Motor neuron (in vitro differentiated cells): ENCODE data around the gene CDH7. TPM values are rescaled to one million over a fixed set of nuclear protein-coding genes. Genes with fewer than 3 reads are reported as not detected.

Source experiments
- ATAC-seq, 8 experiments: fragments of 200-7000 bp; cut with Tn5 transposase; replicated peaks in 6 of 8; 2 replicates each; pipeline ENCODE4 v1.8.0; 2021; ENCODE audit warnings: mild to moderate bottlenecking in 8 of 8, moderate library complexity in 8 of 8
- H3K27ac ChIP-seq, 2 donors: fragments of 250-450 bp; sonication (Bioruptor Pico); 2 replicates each; pipeline ENCODE4 v1.9.0; 2021; ENCODE audit warnings: antibody characterized with exemption in 2 of 2, mild to moderate bottlenecking in 2 of 2, moderate library complexity in 1 of 2
- H3K4me1 ChIP-seq, 2 donors: fragments of 250-450 bp; sonication (Bioruptor Pico); replicated peaks in 1 of 2; 2 replicates each; pipeline ENCODE4 v1.6.1; 2021; ENCODE audit warnings: antibody characterized with exemption in 2 of 2, mild to moderate bottlenecking in 2 of 2, moderate library complexity in 1 of 2
- H3K4me3 ChIP-seq, 5 donors: fragments of 250-450 bp; sonication (Bioruptor Pico); 2 replicates each; pipeline ENCODE4 v1.9.0; 2021; ENCODE audit warnings: antibody characterized with exemption in 5 of 5, mild to moderate bottlenecking in 5 of 5, moderate library complexity in 4 of 5
- WGBS, 10 experiments: fragments of 450-650 bp; shearing (Covaris generic); methylation state at CpG; one replicate each; pipeline ENCODE4 v1.0.0; 2022; 5-methylcytosine and 5-hydroxymethylcytosine counted together
- in situ Hi-C, 9 experiments: fragments of 400-800 bp; cut with MboI; loops; one replicate each; pipeline ENCODE4 v1.15.0; 2021; ENCODE audit warnings: low sequenced_read_pairs in 9 of 9, low pct_unique_long_range_greater_than_20kb in 2 of 9; ENCODE audit not compliant: unreplicated experiment in 9 of 9
- total RNA-seq, 8 experiments: library from RNA; unstranded; fragments of 300-600 nt; gene quantifications; 2 replicates each; pipeline versions ENCODE4 v1.2.3 to v1.2.4, GENCODE V29; 2022

CDH7 gene
- total RNA-seq, 8 experiments from 2014 or later = under 0.01 to 39.8 (median 17.2) TPM; not detected in 1

GRCh38 chr18:65751155-65752085 is 608 bp downstream of the CDH7 start:
- Histone ChIP-seq H3K4me1 (peaks cover 4 to 12% of the 10 kb centered on the region in 2 donors), H3K4me3 (peak overlapping the region; percentile 59 to 96 (median 67)), H3K27ac (peak overlapping the region; percentile 30 to 46)
- WGBS, 10 experiments = 2 to 37% (median 11%) methylated on average over 2 to 34 of the region's 42 CpGs; no CpG with 5 or more reads in 1 of the 10 experiments
- peak in 5 of 8 experiments; percentile 52 to 63 (median 57) for ATAC-seq
- in situ Hi-C loops = loop anchor here in 1 of 9 experiments (25.0 kb wide), 1 partner anchor 1714 kb away; no protein-coding TSS in a partner anchor

- H3K27ac ChIP-seq = no peak overlapping the region
- peaks cover 4 to 20% of the 10 kb centered on the region in 2 donors for H3K4me1 ChIP-seq
- WGBS, 10 experiments = 3 to 81% (median 36%) methylated on average over 2 to 5 of the region's 5 CpGs; no CpG with 5 or more reads in 1 of the 10 experiments
- ATAC-seq = no peak
- peak overlapping the region in 4 of 5 donors; percentile 59 to 96 (median 74) for H3K4me3 ChIP-seq
- in situ Hi-C loops = loop anchor here in 1 of 9 experiments (25.0 kb wide), 1 partner anchor 1715 kb away; no protein-coding TSS in a partner anchor
Observed at GRCh38 chr18:65752625-65753325, 2.0 kb downstream of the CDH7 start.

- Histone ChIP-seq H3K4me1 (peaks cover 4 to 17% of the 10 kb centered on the region in 2 donors), H3K27ac (no peak overlapping the region), H3K4me3 (peak overlapping the region in 4 of 5 donors; percentile 59 to 96 (median 74))
- WGBS, 10 experiments = 0 to 10% (median 0%) methylated on average over 1 to 2 of the region's 2 CpGs; no CpG with 5 or more reads in 5 of the 10 experiments
- peak in 6 of 8 experiments; percentile 32 to 79 (median 40) for ATAC-seq
- in situ Hi-C loops = loop anchor here in 1 of 9 experiments (25.0 kb wide), 1 partner anchor 1716 kb away; no protein-coding TSS in a partner anchor
Observed at GRCh38 chr18:65753520-65753919, 2.7 kb downstream of the CDH7 start.

GRCh38 chr18:65754121-65754520 is 3.3 kb downstream of the CDH7 start:
- Histone ChIP-seq H3K27ac (no peak overlapping the region), H3K4me3 (peak overlapping the region in 2 of 5 donors; percentile 13 to 59), H3K4me1 (peaks cover 4 to 17% of the 10 kb centered on the region in 2 donors)
- WGBS, 10 experiments = 0 to 67% (median 32%) methylated on average over 2 to 3 of the region's 3 CpGs
- ATAC-seq = no peak
- in situ Hi-C loops = loop anchor here in 1 of 9 experiments (25.0 kb wide), 1 partner anchor 1717 kb away; no protein-coding TSS in a partner anchor

GRCh38 chr18:65755616-65756015 is 4.8 kb downstream of the CDH7 start:
- Histone ChIP-seq H3K4me1 (peaks cover 0 to 13% of the 10 kb centered on the region in 2 donors), H3K4me3 (peak overlapping the region in 1 of 5 donors; percentile 4), H3K27ac (no peak overlapping the region)
- no peak for ATAC-seq
- in situ Hi-C loops = loop anchor here in 1 of 9 experiments (25.0 kb wide), 1 partner anchor 1718 kb away; no protein-coding TSS in a partner anchor

- no peak for ATAC-seq
- no peak overlapping the region for H3K27ac ChIP-seq
- in situ Hi-C loops = loop anchor here in 1 of 9 experiments (25.0 kb wide), 1 partner anchor 1723 kb away; no protein-coding TSS in a partner anchor
- no peak overlapping the region for H3K4me3 ChIP-seq
- H3K4me1 ChIP-seq = peaks cover 0 to 8% of the 10 kb centered on the region in 2 donors
- 0 to 100% (median 71%) methylated on average over 1 of the region's 1 CpG; no CpG with 5 or more reads in 1 of the 10 experiments for WGBS, 10 experiments
Observed at GRCh38 chr18:65760457-65760856, 9.6 kb downstream of the CDH7 start.

GRCh38 chr18:65761636-65762295 is 11.0 kb downstream of the CDH7 start:
- no peak for ATAC-seq
- H3K4me3 ChIP-seq = no peak overlapping the region
- in situ Hi-C loops = loop anchor here in 1 of 9 experiments (25.0 kb wide), 1 partner anchor 1724 kb away; no protein-coding TSS in a partner anchor
- 6 to 95% (median 60%) methylated on average over 1 to 3 of the region's 3 CpGs for WGBS, 10 experiments
- peaks cover 0 to 5% of the 10 kb centered on the region in 2 donors for H3K4me1 ChIP-seq
- H3K27ac ChIP-seq = no peak overlapping the region

- H3K4me1 ChIP-seq = no peaks in the 10 kb centered on the region
- WGBS, 10 experiments = 0 to 100% (median 33%) methylated on average over 1 to 2 of the region's 2 CpGs; no CpG with 5 or more reads in 1 of the 10 experiments
- no peak overlapping the region for H3K27ac ChIP-seq
- in situ Hi-C loops = loop anchor here in 1 of 9 experiments (25.0 kb wide), 1 partner anchor 1725 kb away; no protein-coding TSS in a partner anchor
- H3K4me3 ChIP-seq = no peak overlapping the region
- ATAC-seq = no peak
Observed at GRCh38 chr18:65762556-65762955, 11.7 kb downstream of the CDH7 start.

- Histone ChIP-seq H3K4me3 (no peak overlapping the region), H3K27ac (no peak overlapping the region), H3K4me1 (no peaks in the 10 kb centered on the region)
- in situ Hi-C loops = loop anchor here in 1 of 9 experiments (25.0 kb wide), 1 partner anchor 1730 kb away; no protein-coding TSS in a partner anchor
- 38 to 93% (median 58%) methylated on average over 1 to 2 of the region's 2 CpGs; no CpG with 5 or more reads in 2 of the 10 experiments for whole genome bisulfite sequencing, 10 experiments
- ATAC-seq = no peak
Observed at GRCh38 chr18:65767406-65767805, 16.6 kb downstream of the CDH7 start.

GRCh38 chr18:65768120-65768778 is 17.4 kb downstream of the CDH7 start:
- no peak overlapping the region for H3K27ac ChIP-seq
- ATAC-seq = peak in 5 of 8 experiments; percentile 88 to 100 (median 92)
- in situ Hi-C loops = loop anchor here in 1 of 9 experiments (25.0 kb wide), 1 partner anchor 1731 kb away; no protein-coding TSS in a partner anchor
- H3K4me1 ChIP-seq = no peaks in the 10 kb centered on the region
- H3K4me3 ChIP-seq = no peak overlapping the region
- WGBS, 10 experiments = 31 to 100% (median 88%) methylated on average over 1 to 12 of the region's 15 CpGs

- 17 to 100% (median 75%) methylated on average over 1 to 4 of the region's 4 CpGs; no CpG with 5 or more reads in 1 of the 10 experiments for WGBS, 10 experiments
- Histone ChIP-seq H3K4me3 (no peak overlapping the region), H3K4me1 (no peaks in the 10 kb centered on the region), H3K27ac (no peak overlapping the region)
- in situ Hi-C loops = loop anchor here in 1 of 9 experiments (25.0 kb wide), 1 partner anchor 1732 kb away; no protein-coding TSS in a partner anchor
- ATAC-seq = no peak
Observed at GRCh38 chr18:65769652-65770051, 18.8 kb downstream of the CDH7 start.
